HG03575 (cell line): ENCODE measurements around the gene APOBEC3H.

Source experiments
- ATAC-seq: cut with Tn5 transposase; IDR thresholded peaks from one replicate; pipeline ENCODE4 v1.9.1; 2021; ENCODE audit not compliant: unreplicated experiment, insufficient number of reproducible peaks, low FRiP score; ENCODE audit errors: extremely low read depth

Gene APOBEC3H

DNA sequence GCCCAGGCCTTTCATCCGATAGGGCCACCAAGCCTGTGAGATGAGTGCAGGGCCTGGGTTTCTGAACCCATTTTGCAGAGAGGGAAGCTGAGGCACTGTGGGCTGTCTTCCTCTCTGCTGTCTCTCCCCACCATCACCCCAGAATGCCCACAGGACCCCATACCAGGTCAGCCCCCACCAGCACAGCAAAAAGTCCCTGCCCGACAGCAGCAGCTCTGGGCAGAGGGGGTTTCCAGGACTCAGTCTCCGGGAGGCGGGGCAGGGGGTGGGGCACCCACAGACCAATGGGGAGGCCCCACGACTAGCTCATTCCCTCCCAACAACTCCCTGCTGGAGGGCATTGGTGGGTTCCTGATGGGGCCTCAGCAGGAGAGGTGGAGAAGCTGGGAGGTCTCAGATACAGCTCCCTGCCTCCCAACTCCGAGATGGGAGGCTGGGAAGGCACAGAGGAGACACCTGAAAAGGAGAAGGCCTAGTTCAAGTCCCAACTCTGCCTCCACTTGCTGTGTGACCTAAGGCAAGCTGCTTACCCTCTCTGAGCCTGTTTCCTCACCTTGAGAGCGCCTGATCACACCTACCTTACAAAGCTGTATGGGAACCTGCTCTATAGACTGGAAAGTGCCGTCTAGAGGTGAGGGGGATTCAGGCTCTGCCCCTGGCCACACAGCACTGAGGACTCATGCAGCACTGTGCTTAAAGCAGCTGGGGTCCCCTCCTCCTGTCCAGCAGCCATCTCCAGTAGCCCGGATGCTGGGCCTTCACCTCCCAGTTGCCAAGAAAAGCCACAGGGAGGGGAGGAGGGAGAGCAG, 51.9 kb downstream of the APOBEC3H start:
- ATAC-seq: no peak

DNA sequence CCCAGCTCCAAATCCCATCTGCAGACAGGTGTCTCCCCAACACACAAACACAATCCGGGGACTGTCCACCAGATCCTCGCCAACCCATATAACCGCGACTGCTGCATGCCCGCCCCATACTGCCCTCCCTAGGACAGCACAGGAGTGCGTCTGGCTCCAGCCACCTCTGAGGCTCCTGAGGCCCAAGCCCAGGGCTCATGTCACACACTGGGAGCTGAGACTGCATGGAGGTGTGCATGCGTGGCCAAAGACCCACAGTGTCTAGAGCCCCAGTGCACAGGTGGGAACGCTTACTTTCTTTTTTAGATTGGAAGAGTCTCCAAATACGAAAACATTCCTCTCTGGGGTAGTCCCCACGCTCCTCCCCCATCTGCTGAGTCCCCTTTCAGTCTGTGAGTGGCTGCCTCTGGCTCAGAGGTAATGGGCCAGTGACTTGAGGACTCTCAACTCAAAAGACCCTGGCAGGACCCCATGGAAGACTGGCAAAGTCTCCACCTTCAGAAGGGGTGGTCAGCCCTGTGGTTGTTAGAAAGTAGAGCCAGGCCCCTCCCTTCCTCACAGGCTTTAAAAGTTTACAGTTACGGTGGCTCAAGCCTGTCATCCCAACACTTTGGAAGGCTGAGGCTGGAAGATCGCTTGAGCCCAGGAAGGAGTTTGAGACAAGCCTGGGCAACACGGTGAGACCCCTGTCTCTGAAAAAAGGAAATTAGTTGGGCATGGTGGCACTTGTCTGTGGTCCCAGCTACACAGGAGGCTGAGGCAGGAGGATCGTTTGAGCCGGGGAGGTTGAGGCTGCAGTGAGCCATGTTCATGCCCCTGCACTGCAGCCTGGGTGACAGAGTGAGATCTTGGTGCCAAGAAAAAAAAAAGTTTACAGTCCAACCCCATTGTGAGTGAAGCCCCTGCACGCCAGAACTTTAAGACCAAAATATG, 53.1 kb downstream of the APOBEC3H start:
- ATAC-seq: no peak

DNA sequence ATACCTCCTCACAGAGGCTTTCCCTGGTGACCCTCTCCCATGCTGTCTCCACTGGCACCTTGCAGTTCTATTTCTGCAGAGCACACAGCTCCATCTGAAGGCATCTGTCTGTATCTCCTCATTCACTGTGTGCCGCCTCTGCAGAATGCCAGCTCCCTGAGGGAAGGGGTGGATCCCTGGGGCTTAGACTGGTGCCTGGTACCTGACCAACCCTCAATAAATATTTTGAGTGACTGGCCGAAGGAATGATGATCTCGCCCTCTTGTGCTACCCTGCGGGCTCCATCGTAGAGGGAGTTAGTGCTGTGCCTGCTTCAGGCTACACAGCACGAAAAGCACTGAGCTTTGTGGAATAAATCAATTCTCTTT, 53.8 kb downstream of the APOBEC3H start:
- no peak for ATAC-seq

DNA sequence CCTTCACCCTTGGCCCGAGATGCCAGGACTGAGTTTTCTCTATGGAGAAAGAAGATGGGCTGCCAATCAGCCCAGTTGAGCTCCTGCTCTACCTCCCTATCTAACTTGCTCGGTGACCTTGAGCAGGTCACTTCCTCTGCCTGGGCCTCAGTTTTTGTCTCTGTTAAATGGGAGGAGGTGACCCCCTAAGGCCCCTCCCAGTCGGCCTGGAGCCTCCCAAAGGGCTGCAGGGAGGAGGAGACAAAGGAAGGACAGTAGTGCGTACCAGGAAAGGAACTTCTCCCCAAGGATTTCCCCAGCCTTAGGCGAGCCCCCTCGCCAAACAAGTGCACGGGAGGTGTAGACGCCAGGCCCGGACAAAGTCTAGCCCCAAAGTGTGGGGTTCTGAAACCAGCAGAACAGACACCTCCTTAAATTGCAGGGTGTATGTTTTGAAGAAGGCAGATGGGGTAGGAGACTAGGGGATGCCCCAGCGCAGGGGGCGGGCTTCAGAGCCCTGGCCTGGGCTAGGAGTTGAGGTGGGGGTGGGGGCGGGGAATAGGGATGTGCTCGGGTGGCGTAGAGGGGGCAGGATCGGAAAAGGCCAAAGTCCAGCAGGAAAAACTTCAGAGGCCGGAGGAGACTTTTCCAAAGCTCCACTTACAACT, 54.4 kb downstream of the APOBEC3H start:
- ATAC-seq: no peak

DNA sequence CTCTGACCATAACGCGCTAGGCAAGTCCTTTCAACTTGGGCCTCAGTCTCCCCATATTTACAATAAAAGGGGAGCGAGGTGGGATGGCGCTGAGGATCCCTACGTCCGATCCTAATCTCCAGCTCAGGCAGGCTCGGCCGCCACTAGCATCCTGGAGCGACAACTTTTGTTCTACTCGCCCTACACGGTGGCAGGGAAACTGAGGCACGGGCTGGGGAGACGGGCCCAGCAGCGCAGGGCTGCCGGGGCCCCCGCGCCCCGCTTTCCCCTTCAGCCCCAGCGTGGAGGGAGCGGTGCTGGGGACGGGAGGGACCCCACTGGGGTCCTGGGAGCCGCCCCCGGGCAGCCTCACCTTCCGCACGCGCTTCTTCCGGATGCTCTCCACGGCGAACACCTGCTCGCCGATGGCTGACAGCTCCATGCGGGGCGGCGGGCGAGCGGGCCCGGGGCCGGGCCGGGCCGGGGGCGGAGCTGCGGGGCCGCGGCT, 55.0 kb downstream of the APOBEC3H start:
- no peak for ATAC-seq

DNA sequence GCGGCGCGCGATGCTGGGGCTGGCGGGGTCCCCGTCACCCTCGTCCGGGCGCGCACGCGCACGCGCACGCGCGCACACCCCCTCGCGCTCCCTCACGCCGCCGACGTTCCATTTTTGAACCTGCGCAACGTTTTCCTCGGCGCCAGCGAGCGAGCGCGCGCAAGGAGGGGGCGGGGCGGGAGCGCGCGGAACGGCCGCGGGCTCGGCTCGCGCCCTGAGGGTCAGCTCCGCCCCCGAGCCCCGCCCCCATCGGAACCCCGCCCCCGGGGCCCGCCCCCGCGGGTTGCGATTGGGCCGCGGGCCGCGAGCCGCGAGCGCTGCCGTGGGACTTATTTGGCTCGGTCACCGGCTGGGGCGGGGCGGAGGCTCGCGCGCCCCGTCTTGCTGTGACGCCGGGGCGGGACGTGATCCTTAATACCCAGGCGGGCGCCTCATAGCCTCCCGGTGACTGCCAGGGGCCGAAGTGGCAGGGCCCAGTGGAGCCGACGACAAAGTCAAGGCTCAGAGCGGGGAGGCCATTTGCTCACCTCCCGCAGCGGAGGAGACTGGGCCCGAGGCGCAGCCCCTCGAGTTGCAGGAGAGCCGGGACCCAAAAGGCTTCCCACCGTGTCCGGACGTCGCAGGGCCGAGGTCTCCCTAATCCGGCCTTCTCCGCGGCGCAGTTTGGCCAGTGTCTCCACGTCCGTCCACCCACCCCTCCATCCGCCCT, 55.6 kb downstream of the APOBEC3H start, which contains the start of gene CBX7:
TSS of gene CBX7 (minus strand) at position 170 of the 709 bp plus-strand sequence. CDS start 236 bp downstream, outside the sequence.
- ATAC-seq: no peak

DNA sequence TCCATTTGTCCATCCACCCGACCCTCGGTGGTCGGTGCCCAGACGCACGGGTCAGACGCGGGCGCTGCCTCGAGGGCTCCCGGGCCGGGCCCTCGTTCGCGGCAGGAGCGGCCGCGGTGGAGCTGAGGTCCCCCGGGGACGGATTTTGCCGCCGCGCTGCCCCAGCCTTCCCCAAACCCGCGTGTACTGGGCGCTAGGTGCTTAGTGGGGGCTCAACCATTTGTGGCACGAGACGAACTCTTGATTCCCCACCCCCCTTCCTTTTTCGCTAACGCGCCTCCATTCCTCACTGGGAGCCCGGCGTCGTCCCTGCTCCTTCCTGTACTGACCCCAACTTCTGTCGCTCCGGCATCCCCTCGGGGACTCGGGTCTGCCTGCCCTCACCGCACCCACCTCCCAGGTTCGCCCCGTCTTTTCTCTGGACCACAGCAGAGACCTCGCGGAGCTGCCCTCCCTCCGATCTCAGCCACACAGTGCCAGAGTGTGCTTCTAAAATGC, 56.2 kb downstream of the APOBEC3H start:
- no peak for ATAC-seq
